HepG2 (cell line): ENCODE results near the gene BHLHE23. TPM values are rescaled to one million over a fixed set of nuclear protein-coding genes. Genes with fewer than 3 reads are reported as not detected.

Experiments used
- AKAP8 ChIP-seq: sonication (generic); formaldehyde crosslinking; IDR thresholded peaks from 2 replicates; pipeline ENCODE4 v1.5.1; 2020; ENCODE audit warnings: mild to moderate bottlenecking, missing genetic modification reagents
- CAMTA2 ChIP-seq: sonication (generic); formaldehyde crosslinking; IDR thresholded peaks from 2 replicates; pipeline ENCODE4 v1.4.0; 2020; ENCODE audit warnings: mild to moderate bottlenecking, missing genetic modification reagents, borderline replicate concordance
- CEBPG ChIP-seq: IDR thresholded peaks from 2 replicates; pipeline ENCODE4 v1.6.1; 2016
- CHCHD3 ChIP-seq: sonication (generic); formaldehyde crosslinking; IDR thresholded peaks from 2 replicates; pipeline ENCODE4 v1.8.0; 2022; ENCODE audit warnings: mild to moderate bottlenecking, missing genetic modification reagents, moderate library complexity
- EED ChIP-seq: sonication (generic); formaldehyde crosslinking; IDR thresholded peaks from 2 replicates; pipeline ENCODE4 v1.5.0; 2020; ENCODE audit warnings: mild to moderate bottlenecking, missing genetic modification reagents
- KAT2B ChIP-seq: fragments of 150-350 bp; IDR thresholded peaks from 2 replicates; pipeline ENCODE4 v1.6.1; 2014; ENCODE audit warnings: low read depth, low read length, borderline replicate concordance
- KDM5A ChIP-seq: fragments of 200-600 bp; sonication (generic); IDR thresholded peaks from 2 replicates; pipeline ENCODE4 v1.7.0; 2018; ENCODE audit warnings: antibody characterized with exemption, mild to moderate bottlenecking, low read length, borderline replicate concordance
- KDM5B ChIP-seq: sonication (generic); formaldehyde crosslinking; IDR thresholded peaks from 2 replicates; pipeline ENCODE4 v1.4.0; 2020; ENCODE audit warnings: missing genetic modification reagents, mild to moderate bottlenecking, borderline replicate concordance
- MAFF ChIP-seq: IDR thresholded peaks from 2 replicates; pipeline ENCODE4 v1.6.1; 2011; ENCODE audit warnings: low read depth, low read length, improper control_type of control experiment
- MAFG ChIP-seq: sonication (generic); formaldehyde crosslinking; IDR thresholded peaks from 2 replicates; pipeline ENCODE4 v1.5.1; 2020; ENCODE audit warnings: mild to moderate bottlenecking, missing genetic modification reagents
- MBNL3 ChIP-seq: fragments of 250-450 bp; sonication (Bioruptor Pico); conservative IDR thresholded peaks from 2 replicates; pipeline ENCODE4 v1.8.0; 2022; ENCODE audit warnings: mild to moderate bottlenecking, inconsistent platforms
- NAIF1 ChIP-seq: sonication (generic); formaldehyde crosslinking; IDR thresholded peaks from 2 replicates; pipeline ENCODE4 v1.5.0; 2020; ENCODE audit warnings: mild to moderate bottlenecking, missing genetic modification reagents, borderline replicate concordance
- RCOR2 ChIP-seq: IDR thresholded peaks from 2 replicates; pipeline ENCODE4 v1.6.1; 2016; ENCODE audit warnings: missing biosample characterization, missing genetic modification reagents
- RFX5 ChIP-seq: IDR thresholded peaks from 2 replicates; pipeline ENCODE4 v1.6.1; 2011; ENCODE audit warnings: low read depth, low read length, improper control_type of control experiment
- SMARCC2 ChIP-seq: fragments of 450-650 bp; IDR thresholded peaks from 2 replicates; pipeline ENCODE4 v1.6.1; 2017; ENCODE audit warnings: antibody characterized with exemption, mild to moderate bottlenecking
- SP5 ChIP-seq: IDR thresholded peaks from 2 replicates; pipeline ENCODE4 v1.6.1; 2016; ENCODE audit warnings: low read depth, borderline replicate concordance
- SRF ChIP-seq: IDR thresholded peaks from 2 replicates; pipeline ENCODE4 v1.6.1; 2011; ENCODE audit warnings: mild to moderate bottlenecking, low read depth, low read length, moderate library complexity
- SRSF4 ChIP-seq: fragments of 200-400 bp; formaldehyde crosslinking; IDR thresholded peaks from one replicate; pipeline ENCODE4 v1.6.1; 2018; ENCODE audit warnings: mild to moderate bottlenecking, low read depth, low read length, moderate library complexity; ENCODE audit not compliant: poor library complexity, severe bottlenecking
- SRSF9 ChIP-seq: fragments of 200-400 bp; formaldehyde crosslinking; IDR thresholded peaks from 2 replicates; pipeline ENCODE4 v1.6.1; 2018; ENCODE audit warnings: borderline replicate concordance, mild to moderate bottlenecking, low read depth, low read length; ENCODE audit not compliant: insufficient read depth, poor library complexity, severe bottlenecking
- TAF1 ChIP-seq: sonication (generic); formaldehyde crosslinking; IDR thresholded peaks from 2 replicates; pipeline ENCODE4 v1.4.0; 2020; ENCODE audit warnings: missing genetic modification reagents
- ZC3H4 ChIP-seq: sonication (generic); formaldehyde crosslinking; IDR thresholded peaks from 2 replicates; pipeline ENCODE4 v1.4.0; 2020; ENCODE audit warnings: missing genetic modification reagents, borderline replicate concordance
- ZNF878 ChIP-seq: sonication (generic); formaldehyde crosslinking; IDR thresholded peaks from 2 replicates; pipeline ENCODE4 v1.8.1; 2023; ENCODE audit warnings: mild to moderate bottlenecking, missing genetic modification reagents, moderate library complexity
- polyA plus RNA-seq, 8 experiments: library from polyadenylated mRNA; depleted of rRNA in 3 of 8; stranded (reverse) in 7 of 8; unstranded in 1 of 8; fragments of >200 nt; fragmentation: Illumina TruSeq in 4 of 8; extraction: Trizol in 4 of 8; gene quantifications; 2 replicates each; pipeline versions ENCODE4 v1.2.1 to v1.2.3, GENCODE V29; 2011 to 2016; ENCODE audit warnings: low read depth in 4 of 8, missing spikeins in 1 of 8, mixed read lengths in 1 of 8; ENCODE audit not compliant: insufficient read depth in 1 of 8
- total RNA-seq, 5 experiments: library from RNA; depleted of rRNA; stranded (reverse); fragments of >200 nt; fragmentation: Illumina TruSeq; extraction: Trizol; gene quantifications; 2 replicates each; pipeline ENCODE4 v1.2.3, GENCODE V29; 2016; ENCODE audit warnings: low read depth in 1 of 5
- TF ChIP-seq, protein P1 (sequence below): IDR thresholded peaks from 2 replicates; pipeline ENCODE4 v1.6.1; 2016; ENCODE audit warnings: low read depth, control low read depth
- TF ChIP-seq, protein P2 (sequence below): sonication (generic); formaldehyde crosslinking; IDR thresholded peaks from 2 replicates; pipeline ENCODE4 v1.4.0; 2020; ENCODE audit warnings: mild to moderate bottlenecking, low read depth, missing genetic modification reagents
- TF ChIP-seq, protein P3 (sequence below): sonication (generic); formaldehyde crosslinking; IDR thresholded peaks from 2 replicates; pipeline ENCODE4 v1.8.1; 2023; ENCODE audit warnings: mild to moderate bottlenecking, inconsistent platforms, moderate library complexity, missing genetic modification reagents, borderline replicate concordance
- TF ChIP-seq, protein P4 (sequence below): sonication (generic); formaldehyde crosslinking; IDR thresholded peaks from 2 replicates; pipeline ENCODE4 v1.4.0; 2020; ENCODE audit warnings: missing genetic modification reagents

The BHLHE23 gene
- total and polyA plus RNA-seq, 2 of the 13 experiments (the other 11 are each of a cell fraction or from before 2014, with no cell fraction given) = not detected

DNA sequence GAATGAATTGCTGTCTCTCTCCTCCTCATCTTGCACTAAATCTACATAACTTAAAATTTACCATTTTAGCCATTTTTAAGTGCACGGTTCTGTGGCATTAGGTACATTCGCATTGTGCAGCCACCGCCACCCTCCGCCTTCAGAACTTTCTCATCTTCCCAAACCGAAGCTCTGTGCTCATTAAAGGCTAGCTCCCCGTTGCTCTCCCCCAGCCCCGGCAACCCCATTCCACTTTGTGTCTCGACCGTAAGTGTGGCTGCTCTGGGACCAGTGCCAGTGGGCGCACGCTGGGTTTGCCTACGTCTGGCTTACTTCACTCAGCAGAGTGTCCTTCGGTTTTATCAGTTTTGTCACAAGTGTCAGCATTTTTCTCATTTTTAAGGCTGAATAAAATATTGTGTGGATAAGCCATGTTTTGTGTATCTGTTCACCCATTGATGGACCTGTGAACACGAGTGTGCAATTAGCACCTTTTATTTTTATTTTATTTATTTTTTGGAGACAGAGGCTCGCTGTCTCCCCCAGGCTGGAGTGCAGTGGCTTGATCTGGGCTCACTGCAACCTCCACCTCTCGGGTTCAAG lies 37.5 kb downstream of the BHLHE23 start (continued):
- TF ChIP-seq, protein P1, sequence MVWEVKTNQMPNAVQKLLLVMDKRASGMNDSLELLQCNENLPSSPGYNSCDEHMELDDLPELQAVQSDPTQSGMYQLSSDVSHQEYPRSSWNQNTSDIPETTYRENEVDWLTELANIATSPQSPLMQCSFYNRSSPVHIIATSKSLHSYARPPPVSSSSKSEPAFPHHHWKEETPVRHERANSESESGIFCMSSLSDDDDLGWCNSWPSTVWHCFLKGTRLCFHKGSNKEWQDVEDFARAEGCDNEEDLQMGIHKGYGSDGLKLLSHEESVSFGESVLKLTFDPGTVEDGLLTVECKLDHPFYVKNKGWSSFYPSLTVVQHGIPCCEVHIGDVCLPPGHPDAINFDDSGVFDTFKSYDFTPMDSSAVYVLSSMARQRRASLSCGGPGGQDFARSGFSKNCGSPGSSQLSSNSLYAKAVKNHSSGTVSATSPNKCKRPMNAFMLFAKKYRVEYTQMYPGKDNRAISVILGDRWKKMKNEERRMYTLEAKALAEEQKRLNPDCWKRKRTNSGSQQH (CRISPR knock-in tag) = 0 out of 2 replicates have a peak, but pooled peaks have one; percentile 39
- TF ChIP-seq SMARCC2 = no peak
- TF ChIP-seq CEBPG = no peak
- TF ChIP-seq MAFG (CRISPR knock-in tag) = no peak
- no peak for TF ChIP-seq EED (CRISPR knock-in tag)
- peak; percentile 0 for TF ChIP-seq SRSF4
- TF ChIP-seq, protein P2, sequence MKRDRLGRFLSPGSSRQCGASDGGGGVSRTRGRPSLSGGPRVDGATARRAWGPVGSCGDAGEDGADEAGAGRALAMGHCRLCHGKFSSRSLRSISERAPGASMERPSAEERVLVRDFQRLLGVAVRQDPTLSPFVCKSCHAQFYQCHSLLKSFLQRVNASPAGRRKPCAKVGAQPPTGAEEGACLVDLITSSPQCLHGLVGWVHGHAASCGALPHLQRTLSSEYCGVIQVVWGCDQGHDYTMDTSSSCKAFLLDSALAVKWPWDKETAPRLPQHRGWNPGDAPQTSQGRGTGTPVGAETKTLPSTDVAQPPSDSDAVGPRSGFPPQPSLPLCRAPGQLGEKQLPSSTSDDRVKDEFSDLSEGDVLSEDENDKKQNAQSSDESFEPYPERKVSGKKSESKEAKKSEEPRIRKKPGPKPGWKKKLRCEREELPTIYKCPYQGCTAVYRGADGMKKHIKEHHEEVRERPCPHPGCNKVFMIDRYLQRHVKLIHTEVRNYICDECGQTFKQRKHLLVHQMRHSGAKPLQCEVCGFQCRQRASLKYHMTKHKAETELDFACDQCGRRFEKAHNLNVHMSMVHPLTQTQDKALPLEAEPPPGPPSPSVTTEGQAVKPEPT (CRISPR knock-in tag) = no peak; the same call in 1 of the 2 replicates
- no peak for TF ChIP-seq CHCHD3 (CRISPR knock-in tag)
- TF ChIP-seq, protein P3, sequence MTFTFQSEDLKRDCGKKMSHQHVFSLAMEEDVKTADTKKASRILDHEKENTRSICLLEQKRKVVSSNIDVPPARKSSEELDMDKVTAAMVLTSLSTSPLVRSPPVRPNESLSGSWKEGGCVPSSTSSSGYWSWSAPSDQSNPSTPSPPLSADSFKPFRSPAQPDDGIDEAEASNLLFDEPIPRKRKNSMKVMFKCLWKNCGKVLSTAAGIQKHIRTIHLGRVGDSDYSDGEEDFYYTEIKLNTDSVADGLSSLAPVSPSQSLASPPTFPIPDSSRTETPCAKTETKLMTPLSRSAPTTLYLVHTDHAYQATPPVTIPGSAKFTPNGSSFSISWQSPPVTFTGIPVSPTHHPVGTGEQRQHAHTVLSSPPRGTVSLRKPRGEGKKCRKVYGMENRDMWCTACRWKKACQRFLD = no peak
- no peak for TF ChIP-seq TAF1
- no peak for TF ChIP-seq KDM5A
- TF ChIP-seq KDM5B (CRISPR knock-in tag) = no peak
- TF ChIP-seq RFX5 = no peak
- TF ChIP-seq, protein P4, sequence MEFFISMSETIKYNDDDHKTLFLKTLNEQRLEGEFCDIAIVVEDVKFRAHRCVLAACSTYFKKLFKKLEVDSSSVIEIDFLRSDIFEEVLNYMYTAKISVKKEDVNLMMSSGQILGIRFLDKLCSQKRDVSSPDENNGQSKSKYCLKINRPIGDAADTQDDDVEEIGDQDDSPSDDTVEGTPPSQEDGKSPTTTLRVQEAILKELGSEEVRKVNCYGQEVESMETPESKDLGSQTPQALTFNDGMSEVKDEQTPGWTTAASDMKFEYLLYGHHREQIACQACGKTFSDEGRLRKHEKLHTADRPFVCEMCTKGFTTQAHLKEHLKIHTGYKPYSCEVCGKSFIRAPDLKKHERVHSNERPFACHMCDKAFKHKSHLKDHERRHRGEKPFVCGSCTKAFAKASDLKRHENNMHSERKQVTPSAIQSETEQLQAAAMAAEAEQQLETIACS = no peak
- TF ChIP-seq MAFF = peak; percentile 26; the same call in 1 of the 2 replicates
- peak; percentile 68 for TF ChIP-seq AKAP8 (CRISPR knock-in tag)
- TF ChIP-seq MBNL3 (CRISPR knock-in tag) = no peak
- peak; percentile 38; the same call in 1 of the 2 replicates for TF ChIP-seq NAIF1 (CRISPR knock-in tag)
- TF ChIP-seq SRSF9 = no peak
- TF ChIP-seq SP5 = no peak
- no peak for TF ChIP-seq KAT2B
- 0 out of 2 replicates have a peak, but pooled peaks have one; percentile 19 for TF ChIP-seq ZC3H4 (CRISPR knock-in tag)
- TF ChIP-seq RCOR2 (CRISPR knock-in tag) = no peak
- TF ChIP-seq SRF = no peak
- TF ChIP-seq ZNF878 (CRISPR knock-in tag) = no peak
- TF ChIP-seq CAMTA2 = no peak
